VCaP (cell line): ENCODE measurements around the gene B4GALNT3.

Experiments
- H3K27ac ChIP-seq: fragments of 450-650 bp; 2 replicates; pipeline ENCODE4 v1.5.1; 2017
- TF ChIP-seq, protein P1 (sequence below): fragments of 450-650 bp; conservative IDR thresholded peaks from 2 replicates; pipeline ENCODE4 v1.5.1; 2017; ENCODE audit warnings: mild to moderate bottlenecking, moderate library complexity

B4GALNT3 gene

DNA sequence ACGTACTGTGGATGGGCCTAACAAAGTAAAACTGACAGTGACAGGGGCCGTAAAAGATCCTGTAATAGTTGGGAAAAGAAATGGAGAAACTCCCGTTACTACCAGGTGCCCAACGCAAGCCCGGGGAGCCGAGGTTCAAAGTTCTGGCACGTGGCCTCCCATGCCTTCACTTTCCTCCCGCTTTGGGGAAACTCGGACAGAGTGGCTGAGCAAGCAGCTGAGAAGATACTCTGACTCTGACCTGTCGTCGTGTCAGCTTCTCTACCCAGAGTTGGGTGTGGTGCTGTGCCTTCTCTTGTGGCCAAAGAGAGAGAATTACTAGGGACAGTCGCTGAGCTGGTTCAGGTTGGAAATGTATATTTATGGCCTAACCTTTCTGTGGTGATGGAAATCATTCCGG lies 1.7 kb downstream of the B4GALNT3 start:
- no peak overlapping the region for H3K27ac ChIP-seq
- TF ChIP-seq, protein P1, sequence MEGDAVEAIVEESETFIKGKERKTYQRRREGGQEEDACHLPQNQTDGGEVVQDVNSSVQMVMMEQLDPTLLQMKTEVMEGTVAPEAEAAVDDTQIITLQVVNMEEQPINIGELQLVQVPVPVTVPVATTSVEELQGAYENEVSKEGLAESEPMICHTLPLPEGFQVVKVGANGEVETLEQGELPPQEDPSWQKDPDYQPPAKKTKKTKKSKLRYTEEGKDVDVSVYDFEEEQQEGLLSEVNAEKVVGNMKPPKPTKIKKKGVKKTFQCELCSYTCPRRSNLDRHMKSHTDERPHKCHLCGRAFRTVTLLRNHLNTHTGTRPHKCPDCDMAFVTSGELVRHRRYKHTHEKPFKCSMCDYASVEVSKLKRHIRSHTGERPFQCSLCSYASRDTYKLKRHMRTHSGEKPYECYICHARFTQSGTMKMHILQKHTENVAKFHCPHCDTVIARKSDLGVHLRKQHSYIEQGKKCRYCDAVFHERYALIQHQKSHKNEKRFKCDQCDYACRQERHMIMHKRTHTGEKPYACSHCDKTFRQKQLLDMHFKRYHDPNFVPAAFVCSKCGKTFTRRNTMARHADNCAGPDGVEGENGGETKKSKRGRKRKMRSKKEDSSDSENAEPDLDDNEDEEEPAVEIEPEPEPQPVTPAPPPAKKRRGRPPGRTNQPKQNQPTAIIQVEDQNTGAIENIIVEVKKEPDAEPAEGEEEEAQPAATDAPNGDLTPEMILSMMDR = no peak

DNA sequence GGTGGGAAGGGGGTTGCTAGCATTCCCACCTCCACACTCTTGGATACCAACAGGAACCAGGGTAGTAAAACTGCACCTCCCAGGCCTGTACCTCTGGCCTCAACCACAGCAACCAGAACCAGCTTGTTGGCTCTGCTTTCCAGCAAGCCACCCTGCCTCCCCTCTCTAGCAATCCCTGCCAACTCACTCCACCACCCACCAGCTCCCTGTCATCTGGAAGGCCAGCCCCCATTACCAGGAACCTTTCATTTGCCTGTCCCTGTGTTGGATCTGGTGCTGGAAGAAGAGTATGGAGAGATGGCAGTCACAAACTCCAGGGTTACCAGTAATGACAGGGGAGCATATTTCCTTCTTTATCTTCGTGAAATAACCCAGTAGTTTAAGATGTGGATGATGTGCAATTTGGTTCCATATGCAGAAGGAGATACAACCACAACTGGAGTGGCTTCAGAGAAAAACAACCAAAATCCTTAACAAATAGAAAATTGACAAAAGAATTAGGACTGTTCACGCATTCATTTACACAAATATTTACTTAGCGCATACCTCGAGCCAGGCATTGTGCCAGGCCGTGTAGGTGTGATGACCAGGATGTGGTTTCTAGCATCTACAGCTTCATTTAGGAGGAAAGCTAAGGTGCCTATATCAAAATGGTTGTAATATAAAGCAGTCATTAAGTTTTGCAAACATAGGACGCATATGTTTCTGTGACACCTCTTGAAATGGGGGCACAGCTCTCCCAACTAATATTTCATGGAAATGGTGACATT lies 3.4 kb downstream of the B4GALNT3 start:
- H3K27ac ChIP-seq = no peak overlapping the region
- TF ChIP-seq, protein P1 = no peak

DNA sequence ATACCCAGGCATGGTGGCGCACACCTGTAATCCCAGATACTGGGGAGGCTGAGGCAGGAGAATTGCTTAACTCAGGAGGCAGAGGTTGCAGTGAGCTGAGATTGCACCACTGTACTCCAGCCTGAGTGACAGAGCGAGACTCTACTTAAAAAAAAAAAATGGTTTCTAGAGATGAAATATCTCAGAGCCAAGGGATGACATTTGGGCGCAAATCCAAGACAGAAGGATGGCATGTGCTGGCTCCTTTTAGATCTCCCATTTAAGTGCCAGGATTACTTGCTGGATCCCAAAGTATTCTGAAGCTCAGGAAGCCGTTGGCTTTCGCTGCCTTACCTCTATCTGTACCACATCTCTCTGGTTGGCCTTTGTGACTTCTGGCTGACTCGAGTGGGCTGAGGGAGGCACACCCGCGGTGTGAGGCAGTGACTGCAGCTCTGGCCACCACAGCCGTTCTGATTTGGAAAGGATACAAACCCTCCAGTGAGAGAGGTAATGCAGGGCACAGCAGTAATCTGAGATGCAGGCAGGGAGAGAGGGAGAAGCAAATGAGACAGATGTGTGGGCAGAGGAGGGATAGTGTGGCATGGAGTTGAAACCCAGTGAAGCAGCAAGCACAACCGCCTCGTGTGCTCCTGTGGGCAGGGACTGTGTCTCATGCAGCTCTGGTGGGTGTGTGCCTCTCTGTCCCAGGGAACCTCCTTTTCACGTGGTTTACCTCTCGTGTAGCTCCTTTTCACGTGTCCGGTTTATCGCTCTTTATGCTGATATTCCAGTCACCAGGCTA lies 4.9 kb downstream of the B4GALNT3 start:
- TF ChIP-seq, protein P1 = no peak
- no peak overlapping the region for H3K27ac ChIP-seq

DNA sequence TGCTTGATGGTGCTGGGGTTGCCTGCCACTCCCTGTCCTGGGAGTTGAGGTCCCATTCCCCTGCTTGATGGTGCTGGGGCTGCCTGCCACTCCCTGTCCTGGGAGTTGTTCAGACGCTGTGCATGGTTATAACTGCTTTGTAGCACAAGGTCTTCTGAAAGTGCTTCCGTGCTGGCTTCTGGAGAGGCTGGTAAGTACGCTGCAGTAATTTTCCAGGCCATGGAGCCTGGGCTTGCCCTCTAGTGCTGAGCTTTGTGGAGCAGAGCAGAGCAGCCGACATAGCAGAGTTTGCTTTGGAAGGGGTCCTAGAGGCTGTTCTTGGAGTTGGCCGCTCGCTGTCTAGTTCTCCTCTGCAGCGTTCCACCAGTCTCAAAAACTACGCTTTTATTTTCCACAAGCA lies 6.3 kb downstream of the B4GALNT3 start:
- H3K27ac ChIP-seq = no peak overlapping the region
- TF ChIP-seq, protein P1 = no peak

DNA sequence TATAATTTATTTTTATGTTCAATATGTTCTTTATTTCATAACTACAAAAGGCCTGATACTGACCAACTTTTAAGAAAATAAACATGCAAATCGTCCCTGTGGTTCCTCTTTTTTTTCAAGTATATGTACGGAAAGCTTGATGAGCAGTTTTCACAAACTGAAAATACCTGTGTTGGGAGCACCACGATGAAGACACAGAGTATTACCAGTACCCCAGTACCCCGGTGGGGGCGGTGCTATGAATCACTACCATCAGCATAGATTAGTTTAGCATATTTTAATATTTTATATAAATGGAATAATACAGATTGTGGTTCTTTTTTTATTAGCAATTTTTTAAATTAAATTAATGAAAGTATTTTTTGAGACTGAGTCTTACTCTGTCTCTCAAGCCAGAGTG lies 7.0 kb downstream of the B4GALNT3 start:
- TF ChIP-seq, protein P1 = no peak
- H3K27ac ChIP-seq = no peak overlapping the region

DNA sequence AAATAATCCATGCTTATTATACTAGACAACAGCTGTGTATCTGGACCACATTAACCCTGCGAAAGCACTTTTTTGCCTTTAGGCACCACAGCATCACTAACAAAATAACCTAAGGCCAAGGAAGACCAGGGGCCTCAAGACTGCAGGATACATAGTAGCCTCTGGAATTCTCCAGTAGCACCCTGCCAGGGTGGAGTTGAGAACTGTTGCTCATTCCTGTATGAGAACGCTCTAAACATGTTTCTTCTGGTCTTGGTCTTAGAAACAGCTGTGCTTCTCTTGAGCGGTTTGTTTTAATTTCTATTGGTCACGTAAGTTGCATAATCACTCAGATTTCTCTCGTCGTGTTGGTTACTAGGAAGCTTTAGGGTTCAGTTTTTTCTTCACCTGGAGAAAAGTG lies 7.9 kb downstream of the B4GALNT3 start:
- TF ChIP-seq, protein P1 = no peak
- no peak overlapping the region for H3K27ac ChIP-seq

DNA sequence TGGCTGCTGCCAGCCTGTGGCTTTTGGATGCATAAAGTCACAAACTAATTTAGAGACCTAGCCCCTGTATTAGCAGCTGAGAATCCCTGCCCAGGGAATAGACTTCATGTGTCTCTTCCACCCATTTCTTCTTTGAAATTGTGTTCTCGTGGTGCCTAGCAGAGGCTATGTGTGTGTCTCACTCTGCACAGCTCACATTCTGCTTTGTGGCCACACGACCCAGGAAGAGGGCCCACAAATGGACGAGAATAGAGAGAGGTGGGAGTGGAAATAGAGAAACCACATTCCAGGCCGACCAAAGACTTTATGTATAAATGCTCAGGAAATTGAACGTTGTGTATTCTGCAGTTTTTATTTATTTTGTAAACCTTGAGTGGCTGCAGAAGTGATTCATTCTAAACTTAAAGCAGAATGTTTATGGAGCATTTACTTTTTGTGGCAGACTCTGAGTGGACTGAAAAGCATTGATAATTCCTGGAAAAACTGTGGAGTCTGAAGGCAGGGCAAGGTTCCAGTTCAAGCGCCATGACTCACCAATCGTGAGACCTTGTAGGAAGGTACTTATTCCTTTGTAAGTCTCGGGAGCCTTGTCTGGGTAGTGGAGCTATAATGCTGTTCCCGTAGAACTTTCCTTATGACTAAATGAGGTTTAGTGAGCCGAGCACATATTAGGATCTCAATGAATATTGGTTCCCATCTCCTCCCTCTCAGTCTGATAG lies 9.1 kb downstream of the B4GALNT3 start:
- TF ChIP-seq, protein P1 = no peak
- no peak overlapping the region for H3K27ac ChIP-seq
